GM12864 (cell line): ENCODE measurements around the gene MBOAT7.

Experiments
- DNase-seq: peaks from one replicate; pipeline ENCODE4 v3.0.0-alpha.2; 2011; ENCODE audit warnings: low read depth
- H3K4me3 ChIP-seq: 2 replicates; pipeline ENCODE4 v1.5.1; 2011; ENCODE audit warnings: mild to moderate bottlenecking, low read depth, low read length, control low read depth
- TF ChIP-seq, protein P1 (sequence below): IDR thresholded peaks from 2 replicates; pipeline ENCODE4 v1.5.1; 2011; ENCODE audit warnings: low read depth, mild to moderate bottlenecking, moderate library complexity, low read length, control low read depth, inconsistent platforms; ENCODE audit errors: missing control alignments

The MBOAT7 gene

DNA sequence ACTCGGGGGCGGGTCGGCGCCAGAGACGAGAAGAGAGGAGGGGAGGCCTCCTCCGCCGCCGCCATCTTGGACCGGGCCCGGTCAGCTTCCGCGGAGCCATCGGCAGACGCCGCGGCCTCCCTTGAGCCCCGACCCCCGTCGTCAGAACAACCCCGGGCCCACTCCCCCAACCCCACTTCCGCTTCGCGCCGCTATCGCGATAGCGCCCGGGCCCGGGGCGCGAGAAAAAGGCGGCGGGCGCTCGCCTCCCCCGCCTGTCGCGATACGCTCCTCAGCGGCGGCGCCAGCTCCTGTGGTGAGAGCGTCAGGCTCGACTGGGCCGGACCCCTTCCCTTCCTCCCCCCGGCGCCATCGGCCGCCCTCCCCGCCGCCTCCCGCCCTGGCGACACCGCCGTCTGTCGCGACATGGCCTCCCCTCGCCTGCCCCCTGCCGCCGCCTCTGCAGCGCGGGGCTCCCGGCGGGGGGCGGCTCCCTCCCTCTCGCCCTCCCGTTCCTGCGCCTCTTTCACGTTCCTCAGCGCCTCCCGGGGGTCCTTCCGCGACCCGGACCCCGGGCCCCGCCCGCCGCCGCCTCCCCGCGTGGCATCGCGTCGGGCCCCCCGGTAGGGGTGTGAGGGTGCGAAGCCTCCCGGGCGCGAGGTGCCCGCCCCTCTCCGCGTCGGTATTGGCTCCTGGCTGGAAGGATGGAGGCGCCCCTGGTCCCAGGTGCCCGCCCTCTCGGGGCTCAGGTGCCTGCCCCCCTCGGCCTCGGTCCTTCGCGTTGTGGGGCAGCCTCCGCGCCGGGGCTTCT lies 51.5 kb downstream of the MBOAT7 start, which contains the start of gene CNOT3:
Gene CNOT3 (plus strand): TSS at position 64 of the 790 bp plus-strand sequence. CDS start 5,217 bp downstream, outside the sequence.
- H3K4me3 ChIP-seq, result peak within 1 kb of the TSS; percentile 80
- TF ChIP-seq, protein P1, sequence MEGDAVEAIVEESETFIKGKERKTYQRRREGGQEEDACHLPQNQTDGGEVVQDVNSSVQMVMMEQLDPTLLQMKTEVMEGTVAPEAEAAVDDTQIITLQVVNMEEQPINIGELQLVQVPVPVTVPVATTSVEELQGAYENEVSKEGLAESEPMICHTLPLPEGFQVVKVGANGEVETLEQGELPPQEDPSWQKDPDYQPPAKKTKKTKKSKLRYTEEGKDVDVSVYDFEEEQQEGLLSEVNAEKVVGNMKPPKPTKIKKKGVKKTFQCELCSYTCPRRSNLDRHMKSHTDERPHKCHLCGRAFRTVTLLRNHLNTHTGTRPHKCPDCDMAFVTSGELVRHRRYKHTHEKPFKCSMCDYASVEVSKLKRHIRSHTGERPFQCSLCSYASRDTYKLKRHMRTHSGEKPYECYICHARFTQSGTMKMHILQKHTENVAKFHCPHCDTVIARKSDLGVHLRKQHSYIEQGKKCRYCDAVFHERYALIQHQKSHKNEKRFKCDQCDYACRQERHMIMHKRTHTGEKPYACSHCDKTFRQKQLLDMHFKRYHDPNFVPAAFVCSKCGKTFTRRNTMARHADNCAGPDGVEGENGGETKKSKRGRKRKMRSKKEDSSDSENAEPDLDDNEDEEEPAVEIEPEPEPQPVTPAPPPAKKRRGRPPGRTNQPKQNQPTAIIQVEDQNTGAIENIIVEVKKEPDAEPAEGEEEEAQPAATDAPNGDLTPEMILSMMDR, result peak; percentile 8
- no peak for DNase-seq

DNA sequence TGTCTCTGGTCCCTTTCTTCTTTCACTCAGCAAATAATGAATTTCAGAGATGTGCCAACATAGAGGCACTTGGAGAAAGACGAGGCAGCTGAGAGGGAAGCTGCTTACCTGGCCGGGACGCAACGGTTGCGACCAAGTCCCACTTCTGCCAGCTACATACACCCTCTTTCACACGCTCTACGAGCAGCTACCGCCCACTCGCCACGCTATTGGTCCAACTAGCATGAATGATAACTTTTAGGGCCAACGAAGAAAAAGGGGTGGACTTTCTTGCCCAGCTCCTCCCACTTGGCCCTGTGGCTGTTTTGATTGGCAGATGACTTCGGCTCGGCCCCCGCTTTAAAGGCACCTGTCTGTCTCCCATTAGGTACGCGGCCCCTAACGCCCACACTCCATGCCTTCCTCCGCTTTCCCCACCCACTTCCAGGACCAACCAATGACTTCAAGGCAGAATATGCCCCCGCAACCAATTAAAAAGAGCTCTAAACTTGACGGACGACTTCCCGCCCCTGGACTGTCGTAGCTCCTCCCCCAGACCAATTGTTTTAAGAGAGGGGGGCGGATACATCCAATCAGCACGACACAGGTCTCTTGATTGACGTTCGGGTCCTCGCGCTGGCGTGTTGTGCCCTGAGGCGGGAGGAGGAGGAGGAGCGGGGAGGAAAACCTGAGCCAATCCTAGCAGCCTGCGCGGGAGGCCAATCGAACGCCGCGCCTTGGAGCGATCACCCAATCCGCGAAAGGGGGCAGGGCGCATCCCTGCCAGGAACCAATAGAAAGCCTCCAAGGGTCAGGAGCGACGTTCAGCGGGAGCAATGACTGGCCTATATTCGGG lies 52.3 kb downstream of the MBOAT7 start:
- DNase-seq, result peak; percentile 100
- TF ChIP-seq, protein P1, result no peak
- peak overlapping the region; percentile 80 for H3K4me3 ChIP-seq

DNA sequence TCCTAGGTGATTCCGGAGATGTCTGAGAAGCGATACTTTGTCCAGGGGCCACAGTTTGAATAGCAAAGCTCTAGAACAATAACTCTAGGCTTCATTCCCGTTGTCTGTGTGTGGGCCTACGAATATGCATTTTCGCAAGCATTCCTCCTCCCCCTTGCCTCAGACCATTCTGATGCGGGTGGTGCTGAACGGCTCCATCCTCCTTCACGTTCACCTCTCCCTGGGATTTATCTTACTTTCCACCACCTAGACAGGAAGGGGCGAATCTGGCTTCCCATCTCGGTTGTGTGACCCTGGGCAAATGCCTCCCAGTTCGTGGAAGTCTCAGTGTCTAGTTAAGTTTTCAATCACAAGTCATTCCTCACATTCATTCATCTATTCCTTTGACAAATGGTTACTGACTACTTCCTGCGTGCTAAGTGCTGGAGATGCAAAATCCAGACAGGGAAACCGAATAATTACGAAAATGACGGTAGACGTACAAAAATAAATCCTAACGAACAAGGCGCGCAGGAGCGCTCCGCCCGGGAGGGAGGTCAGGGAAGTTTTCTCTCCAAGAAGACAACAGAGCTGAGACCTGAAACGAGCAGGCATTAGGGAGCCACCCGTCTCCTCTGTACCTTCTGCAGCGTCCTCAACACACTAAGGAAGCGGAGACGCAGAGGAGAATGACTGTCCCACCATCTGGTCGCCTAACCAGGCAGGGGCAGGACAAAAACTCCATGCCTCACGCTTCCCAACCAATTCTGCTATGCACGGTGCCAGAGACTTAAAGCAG lies 53.1 kb downstream of the MBOAT7 start:
- no peak for DNase-seq
- TF ChIP-seq, protein P1, result no peak
- peak overlapping the region; percentile 78 for H3K4me3 ChIP-seq

DNA sequence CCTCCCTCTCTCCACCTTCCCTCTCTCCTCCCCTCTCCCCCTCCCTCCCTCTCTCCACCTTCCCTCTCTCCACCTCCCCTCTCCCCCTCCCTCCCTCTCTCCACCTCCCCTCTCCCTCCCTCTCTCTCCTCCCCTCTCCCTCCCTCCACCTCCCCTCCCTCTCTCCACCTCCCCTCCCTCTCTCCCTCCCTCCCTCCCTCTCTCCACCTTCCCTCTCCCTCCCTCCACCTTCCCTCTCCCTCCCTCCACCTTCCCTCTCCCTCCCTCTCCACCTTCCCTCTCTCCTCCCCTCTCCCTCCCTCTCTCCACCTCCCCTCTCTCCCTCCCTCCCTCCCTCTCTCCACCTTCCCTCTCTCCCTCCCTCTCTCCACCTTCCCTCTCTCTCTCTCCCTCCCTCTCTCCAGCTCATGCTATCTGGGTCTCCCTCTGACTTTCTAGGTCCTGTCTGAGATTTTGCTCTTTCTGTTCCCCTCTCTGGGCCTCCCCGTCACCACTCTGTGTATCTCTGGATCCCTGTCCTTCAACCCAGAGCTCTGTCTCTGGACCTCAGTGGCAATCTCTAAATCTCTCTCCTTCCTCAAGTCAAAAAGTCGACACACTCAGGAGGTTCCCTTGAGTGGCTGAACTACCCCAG lies 55.3 kb downstream of the MBOAT7 start:
- no peak overlapping the region for H3K4me3 ChIP-seq
- TF ChIP-seq, protein P1, result no peak
- no peak for DNase-seq

DNA sequence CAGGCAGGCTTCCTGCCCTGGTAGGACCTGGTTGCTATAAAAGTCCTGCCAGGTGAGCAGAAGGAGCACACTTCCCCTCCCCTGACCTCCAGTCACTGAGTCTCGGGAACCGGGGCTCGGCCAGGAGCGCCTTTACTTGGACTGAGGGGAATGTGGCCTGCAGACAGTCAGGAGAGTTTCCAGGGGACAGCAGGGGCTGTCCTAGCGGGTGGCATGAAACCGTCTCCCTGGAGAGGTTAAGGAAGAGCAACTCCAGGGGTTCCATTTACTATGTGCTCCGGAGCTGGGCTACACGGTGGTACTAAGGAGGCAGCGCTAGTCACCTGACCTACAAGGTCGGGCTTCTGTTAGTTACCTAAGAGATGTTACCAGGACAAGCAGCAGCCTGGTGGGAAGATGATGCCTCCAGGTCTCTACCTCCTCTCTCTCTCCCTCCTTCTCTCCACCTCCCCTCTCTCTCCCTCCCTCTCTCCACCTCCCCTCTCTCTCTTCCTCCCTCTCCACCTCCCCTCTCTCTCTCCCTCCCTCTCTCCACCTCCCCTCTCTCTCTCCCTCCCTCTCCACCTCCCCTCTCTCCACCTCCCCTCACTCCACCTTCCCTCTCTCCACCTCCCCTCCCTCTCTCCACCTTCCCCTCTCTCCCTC lies 55.9 kb downstream of the MBOAT7 start:
- TF ChIP-seq, protein P1, result no peak
- H3K4me3 ChIP-seq, result no peak overlapping the region
- peak; percentile 49 for DNase-seq

DNA sequence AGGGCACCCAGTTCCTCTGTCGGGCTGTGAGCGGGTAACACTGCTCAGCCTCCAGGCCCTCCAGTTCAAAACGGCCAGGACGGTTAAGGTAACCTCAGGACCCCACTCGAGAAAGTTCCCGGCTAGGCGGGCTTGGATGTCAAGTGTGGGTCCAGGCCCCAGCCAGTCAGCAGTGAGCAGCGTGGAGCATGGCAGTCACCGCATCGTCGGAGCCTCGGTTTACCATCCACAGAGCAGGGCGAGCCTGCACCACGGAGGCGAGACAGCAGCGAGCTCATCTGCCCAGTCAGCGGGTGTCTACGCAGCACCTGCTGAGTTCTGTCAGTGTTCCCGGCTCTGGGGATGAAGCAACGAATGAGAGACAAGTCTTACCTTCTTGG lies 59.8 kb downstream of the MBOAT7 start:
- DNase-seq, result no peak
- H3K4me3 ChIP-seq, result no peak overlapping the region
- TF ChIP-seq, protein P1, result no peak
